ENCODE measurements around the gene SHPK. TPM values are rescaled to one million over a fixed set of nuclear protein-coding genes. Genes with fewer than 3 reads are reported as not detected.

SHPK gene
- total RNA-seq, 1 donor from 2014 or later = 14.0 TPM

DNA sequence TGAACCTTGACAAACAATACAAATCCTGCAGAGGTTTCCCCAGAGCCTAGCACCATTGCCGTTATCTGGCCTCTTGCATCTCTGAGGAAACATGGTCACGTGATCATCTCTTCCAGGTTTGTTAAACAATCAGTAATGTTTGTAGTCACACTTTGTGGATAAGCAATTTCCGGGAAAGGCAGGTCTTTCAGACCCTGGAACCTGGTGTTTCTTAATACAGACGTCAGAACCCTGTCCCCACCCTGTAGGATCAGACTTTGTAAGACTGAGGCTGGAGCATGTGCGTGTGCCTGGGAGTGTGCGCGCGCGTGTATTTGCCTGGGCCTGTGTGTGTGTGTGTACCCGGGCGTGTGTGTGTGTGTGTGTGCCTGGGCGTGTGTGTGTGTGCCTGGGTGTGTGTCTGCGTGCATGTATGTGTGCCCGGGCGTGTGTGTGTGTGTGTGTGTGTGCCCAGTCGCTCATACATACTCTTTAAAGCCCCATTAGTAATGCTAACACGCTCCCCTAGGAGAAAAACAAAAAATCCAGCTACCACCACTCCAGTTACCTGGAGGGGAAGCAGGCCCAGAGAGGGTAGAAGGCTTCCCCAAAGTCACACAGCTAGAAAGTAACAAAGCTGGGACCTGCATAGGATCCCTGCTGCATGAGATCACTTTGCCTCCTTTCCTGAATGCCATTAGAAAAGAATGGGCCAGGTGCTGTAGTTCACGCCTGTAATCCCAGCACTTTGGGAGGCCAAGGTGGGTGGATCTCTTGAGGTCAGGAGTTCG, 5.9 kb upstream of the SHPK start:
- H3K27me3 ChIP-seq = no peaks in the 10 kb centered on the region
- DNase-seq (ENCODE audit: extremely low spot score in 2 of 2) = no peak
- H3K4me1 ChIP-seq = peaks cover 14% of the 10 kb centered on the region
- intact Hi-C loops (cut with DNase I) = no loop called here
- no peak overlapping the region for H3K27ac ChIP-seq
- H3K4me3 ChIP-seq = no peak overlapping the region
- H3K9me3 ChIP-seq = no peaks in the 10 kb centered on the region
- TF ChIP-seq POLR2A (IDR thresholded peaks at IDR 0.05) = no peak
- TF ChIP-seq POLR2AphosphoS5 (IDR thresholded peaks at IDR 0.05; ENCODE audit: insufficient read depth in 1 of 2, low read depth in 1 of 2) = no peak
- TF ChIP-seq, protein P1, sequence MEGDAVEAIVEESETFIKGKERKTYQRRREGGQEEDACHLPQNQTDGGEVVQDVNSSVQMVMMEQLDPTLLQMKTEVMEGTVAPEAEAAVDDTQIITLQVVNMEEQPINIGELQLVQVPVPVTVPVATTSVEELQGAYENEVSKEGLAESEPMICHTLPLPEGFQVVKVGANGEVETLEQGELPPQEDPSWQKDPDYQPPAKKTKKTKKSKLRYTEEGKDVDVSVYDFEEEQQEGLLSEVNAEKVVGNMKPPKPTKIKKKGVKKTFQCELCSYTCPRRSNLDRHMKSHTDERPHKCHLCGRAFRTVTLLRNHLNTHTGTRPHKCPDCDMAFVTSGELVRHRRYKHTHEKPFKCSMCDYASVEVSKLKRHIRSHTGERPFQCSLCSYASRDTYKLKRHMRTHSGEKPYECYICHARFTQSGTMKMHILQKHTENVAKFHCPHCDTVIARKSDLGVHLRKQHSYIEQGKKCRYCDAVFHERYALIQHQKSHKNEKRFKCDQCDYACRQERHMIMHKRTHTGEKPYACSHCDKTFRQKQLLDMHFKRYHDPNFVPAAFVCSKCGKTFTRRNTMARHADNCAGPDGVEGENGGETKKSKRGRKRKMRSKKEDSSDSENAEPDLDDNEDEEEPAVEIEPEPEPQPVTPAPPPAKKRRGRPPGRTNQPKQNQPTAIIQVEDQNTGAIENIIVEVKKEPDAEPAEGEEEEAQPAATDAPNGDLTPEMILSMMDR (IDR thresholded peaks at IDR 0.05) = no peak
- H3K36me3 ChIP-seq = peaks cover 0 to 5% of the 10 kb centered on the region in 2 donors

DNA sequence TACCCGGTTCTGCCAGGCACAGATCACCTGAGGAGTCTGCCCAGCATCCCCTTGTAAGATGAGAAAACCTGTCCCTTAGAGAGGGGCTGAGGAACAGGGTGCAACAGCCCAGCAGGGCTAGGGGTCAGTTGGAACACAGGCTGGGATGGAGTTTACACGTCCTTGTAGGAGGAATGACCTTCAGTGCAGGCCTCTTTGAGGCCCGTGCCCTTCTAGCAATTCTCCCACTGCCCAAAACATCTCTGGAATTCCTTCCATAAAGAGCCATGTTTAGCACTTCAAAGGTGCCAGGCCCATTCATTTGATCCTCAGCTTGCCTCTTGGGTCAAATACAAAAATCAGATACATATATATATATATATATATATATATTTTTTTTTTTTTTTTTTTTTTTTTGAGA, 5.0 kb upstream of the SHPK start:
- Histone ChIP-seq H3K4me3 (no peak overlapping the region), H3K27ac (no peak overlapping the region), H3K4me1 (peaks cover 16% of the 10 kb centered on the region), H3K27me3 (no peaks in the 10 kb centered on the region), H3K9me3 (no peaks in the 10 kb centered on the region), H3K36me3 (peaks cover 0 to 5% of the 10 kb centered on the region in 2 donors)
- intact Hi-C loops (cut with DNase I) = no loop called here
- TF ChIP-seq POLR2AphosphoS5 (IDR thresholded peaks at IDR 0.05; ENCODE audit: insufficient read depth in 1 of 2, low read depth in 1 of 2) (no peak), POLR2A (IDR thresholded peaks at IDR 0.05) (no peak)
- TF ChIP-seq, protein P1 (IDR thresholded peaks at IDR 0.05) = no peak
- DNase-seq (ENCODE audit: extremely low spot score in 2 of 2) = no peak

DNA sequence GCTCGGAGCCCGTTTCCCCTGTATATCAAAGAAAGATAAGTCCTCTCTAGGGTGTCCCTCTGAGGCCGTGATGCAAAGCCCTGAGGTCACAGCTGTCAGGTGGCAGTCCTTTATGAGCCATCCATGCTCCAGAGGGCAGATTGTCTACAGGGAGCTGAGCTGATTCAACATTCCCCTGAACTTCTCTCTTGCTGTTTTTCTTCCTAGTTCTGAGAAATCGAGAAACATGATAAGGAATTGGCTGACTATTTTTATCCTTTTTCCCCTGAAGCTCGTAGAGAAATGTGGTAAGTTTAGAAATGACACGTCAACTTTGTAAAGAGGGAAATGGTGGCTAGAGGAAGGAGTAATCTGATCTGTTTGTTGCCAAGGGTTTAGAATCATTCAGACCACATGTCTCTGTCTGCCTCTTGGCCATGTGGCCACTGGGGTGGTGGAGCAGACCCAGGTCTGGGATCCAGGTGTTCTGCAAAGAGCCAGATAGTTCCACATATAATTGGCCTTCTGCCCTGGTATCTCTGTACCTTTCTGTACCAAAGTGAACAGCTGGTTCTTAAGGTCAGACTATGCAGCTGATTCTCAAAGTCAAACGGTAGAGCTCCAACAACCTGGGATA, 4.0 kb upstream of the SHPK start:
- H3K27me3 ChIP-seq = no peaks in the 10 kb centered on the region
- H3K27ac ChIP-seq = no peak overlapping the region
- H3K4me3 ChIP-seq = no peak overlapping the region
- TF ChIP-seq, protein P1 (IDR thresholded peaks at IDR 0.05) = no peak
- TF ChIP-seq POLR2A (IDR thresholded peaks at IDR 0.05) = no peak
- no peaks in the 10 kb centered on the region for H3K9me3 ChIP-seq
- H3K4me1 ChIP-seq = peaks cover 24% of the 10 kb centered on the region
- peaks cover 0 to 3% of the 10 kb centered on the region in 2 donors for H3K36me3 ChIP-seq
- intact Hi-C loops (cut with DNase I) = no loop called here
- DNase-seq (ENCODE audit: extremely low spot score in 2 of 2) = no peak

DNA sequence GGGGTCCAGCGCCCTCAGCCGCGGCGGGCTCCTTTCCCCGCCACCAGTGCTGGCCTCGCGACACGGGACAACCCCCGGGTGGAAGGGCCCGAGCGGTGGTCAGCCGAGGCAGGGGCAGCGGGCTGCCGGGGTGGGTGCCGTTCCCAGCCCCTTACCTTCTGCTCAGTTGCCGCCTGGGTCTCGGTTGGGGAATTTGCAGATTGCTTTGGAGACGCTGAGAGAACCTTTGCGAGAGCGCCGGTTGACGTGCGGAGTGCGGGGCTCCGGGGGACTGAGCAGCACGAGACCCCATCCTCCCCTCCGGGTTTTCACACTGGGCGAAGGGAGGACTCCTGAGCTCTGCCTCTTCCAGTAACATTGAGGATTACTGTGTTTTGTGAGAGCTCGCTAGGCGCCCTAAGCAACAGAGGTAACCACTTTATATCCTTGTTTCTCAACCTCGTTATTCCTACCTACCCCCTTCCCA, 891 bp upstream of the SHPK start:
- peak overlapping the region; percentile 78 to 99 for H3K4me3 ChIP-seq
- no peaks in the 10 kb centered on the region for H3K27me3 ChIP-seq
- peaks cover 0 to 3% of the 10 kb centered on the region in 2 donors for H3K36me3 ChIP-seq
- intact Hi-C loops (cut with DNase I) = no loop called here
- DNase-seq (ENCODE audit: extremely low spot score in 2 of 2) = no peak
- H3K9me3 ChIP-seq = no peaks in the 10 kb centered on the region
- no peak for TF ChIP-seq POLR2AphosphoS5 (IDR thresholded peaks at IDR 0.05; ENCODE audit: insufficient read depth in 1 of 2, low read depth in 1 of 2)
- TF ChIP-seq, protein P1 (IDR thresholded peaks at IDR 0.05) = peak in 1 of 3 experiments; percentile 23
- peak overlapping the region; percentile 96 for H3K27ac ChIP-seq
- H3K4me1 ChIP-seq = peaks cover 44% of the 10 kb centered on the region
